Fibroblast of the aortic adventitia (primary cell): ENCODE measurements around the gene ATP1B3. TPM values are rescaled to one million over a fixed set of nuclear protein-coding genes. Genes with fewer than 3 reads are reported as not detected.
"Not testable (repeated sequence)": the region's sequence is repeated elsewhere in the genome, so short reads cannot be mapped to it uniquely, and the experiment has no call there.

ENCODE experiments used
- DNase-seq: peaks from one replicate; pipeline ENCODE4 v3.0.0-alpha.2; 2010; ENCODE audit warnings: low read depth
- H3K4me3 ChIP-seq: 2 replicates; pipeline ENCODE4 v1.5.1; 2011; ENCODE audit warnings: low read depth, mild to moderate bottlenecking, control low read depth, low read length, moderate library complexity
- CTCF ChIP-seq: IDR thresholded peaks from 2 replicates; pipeline ENCODE4 v1.5.1; 2011; ENCODE audit warnings: mild to moderate bottlenecking, low read length, control low read depth, inconsistent platforms; ENCODE audit not compliant: insufficient read depth
- total RNA-seq: library from RNA; depleted of rRNA; stranded (reverse); fragments of >200 nt; gene quantifications from 2 replicates; pipeline ENCODE4 v1.2.3, GENCODE V29; 2012; ENCODE audit warnings: low replicate concordance

The ATP1B3 gene
- total RNA-seq, 1 donor: 70.2 TPM

DNA sequence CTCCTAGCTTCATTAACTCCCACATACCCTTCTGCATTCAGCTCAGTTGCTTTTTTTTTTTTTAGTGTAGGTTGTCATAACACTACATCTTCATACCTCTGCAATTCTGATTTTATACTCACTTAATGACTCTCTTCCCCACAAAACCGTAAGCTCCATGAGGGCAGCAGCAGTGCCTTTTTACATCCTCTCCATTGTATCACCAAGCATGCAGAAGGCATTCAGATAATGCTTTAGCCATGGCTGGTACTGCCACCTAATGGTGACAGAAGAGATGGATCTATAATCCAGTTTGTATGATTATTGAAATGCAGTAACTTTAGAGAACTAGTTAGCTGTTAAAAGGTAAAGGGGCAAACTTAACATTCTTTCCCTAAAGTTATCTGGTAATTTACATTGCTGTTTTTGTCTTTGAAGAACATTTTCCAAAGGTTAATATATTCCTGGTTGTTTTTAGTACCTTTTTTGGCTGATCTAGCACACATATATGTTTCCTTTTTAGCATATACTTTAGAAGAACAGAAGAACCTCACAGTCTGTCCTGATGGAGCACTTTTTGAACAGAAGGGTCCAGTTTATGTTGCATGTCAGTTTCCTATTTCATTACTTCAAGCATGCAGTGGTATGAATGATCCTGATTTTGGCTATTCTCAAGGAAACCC lies 36.8 kb downstream of the ATP1B3 start:
- no peak overlapping the region for H3K4me3 ChIP-seq
- peak; percentile 70 for TF ChIP-seq CTCF
- DNase-seq: peak; percentile 78

DNA sequence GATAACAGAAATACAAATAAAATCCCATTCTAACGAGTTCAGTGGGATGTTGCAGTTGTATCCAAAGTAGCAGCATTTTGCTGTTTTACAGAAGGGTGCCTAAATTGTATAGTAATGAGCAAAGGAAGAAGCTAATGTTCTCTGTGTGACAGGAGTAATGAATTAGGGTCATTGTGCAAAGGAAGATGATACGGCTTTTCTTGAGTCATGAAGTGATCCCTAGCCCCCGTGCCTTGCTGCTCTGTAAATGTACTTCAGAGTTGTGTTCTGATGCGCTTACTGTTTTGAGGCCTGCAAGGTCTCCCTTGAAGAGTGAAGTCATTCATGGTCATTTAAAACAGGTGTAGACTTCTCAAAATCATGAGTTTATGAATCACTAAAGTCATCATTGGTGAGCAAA lies 37.9 kb downstream of the ATP1B3 start:
- TF ChIP-seq CTCF: no peak
- no peak for DNase-seq

GRCh38 chr3:141915016-141915415 lies 38.6 kb downstream of the ATP1B3 start:
- DNase-seq: no peak
- no peak for TF ChIP-seq CTCF
- no peak overlapping the region for H3K4me3 ChIP-seq

More for the DNA sequence above, 37.9 kb downstream of the ATP1B3 start:
- no peak overlapping the region for H3K4me3 ChIP-seq

DNA sequence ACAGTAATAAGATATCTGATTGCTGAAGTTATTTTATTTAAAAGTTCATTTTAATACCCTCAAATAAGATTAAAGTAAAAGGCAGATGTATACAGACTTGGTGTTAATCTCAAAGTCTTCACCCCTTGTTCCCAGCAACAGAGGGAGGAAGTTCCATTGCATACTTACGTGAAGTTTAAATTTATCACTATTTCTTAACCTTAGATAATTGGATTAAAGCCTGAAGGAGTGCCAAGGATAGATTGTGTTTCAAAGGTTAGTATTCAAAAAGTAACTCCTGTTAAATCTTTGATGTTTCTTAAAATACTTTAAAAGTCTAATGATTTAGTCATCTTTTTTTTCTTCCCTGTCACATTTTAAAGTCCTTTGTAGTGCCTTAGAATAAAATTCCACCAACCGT lies 39.3 kb downstream of the ATP1B3 start:
- TF ChIP-seq CTCF: no peak
- peak; percentile 15 for DNase-seq
- no peak overlapping the region for H3K4me3 ChIP-seq

DNA sequence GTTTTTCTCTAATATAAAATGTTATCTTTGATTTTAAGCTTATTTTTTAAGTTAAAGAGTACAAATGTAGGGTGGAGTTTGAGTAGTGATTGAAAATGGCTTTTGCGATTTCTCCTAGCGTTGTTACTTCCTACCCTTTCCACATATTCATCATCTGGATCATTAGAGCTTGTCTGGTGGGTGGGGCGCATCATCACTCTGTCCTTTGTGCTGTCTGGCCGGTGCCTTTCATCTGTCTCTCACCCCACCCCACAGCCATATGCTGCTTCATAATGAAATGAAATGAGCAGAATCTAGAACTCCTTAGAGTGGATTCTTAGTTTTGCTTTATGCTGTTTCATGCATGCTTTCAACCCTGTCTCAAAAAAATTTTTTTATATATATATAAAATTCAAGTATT lies 44.3 kb downstream of the ATP1B3 start:
- H3K4me3 ChIP-seq: no peak overlapping the region
- no peak for TF ChIP-seq CTCF
- DNase-seq: no peak

GRCh38 chr3:141921316-141921715 lies 44.9 kb downstream of the ATP1B3 start:
- DNase-seq: no peak
- TF ChIP-seq CTCF: no peak
- no peak overlapping the region for H3K4me3 ChIP-seq

DNA sequence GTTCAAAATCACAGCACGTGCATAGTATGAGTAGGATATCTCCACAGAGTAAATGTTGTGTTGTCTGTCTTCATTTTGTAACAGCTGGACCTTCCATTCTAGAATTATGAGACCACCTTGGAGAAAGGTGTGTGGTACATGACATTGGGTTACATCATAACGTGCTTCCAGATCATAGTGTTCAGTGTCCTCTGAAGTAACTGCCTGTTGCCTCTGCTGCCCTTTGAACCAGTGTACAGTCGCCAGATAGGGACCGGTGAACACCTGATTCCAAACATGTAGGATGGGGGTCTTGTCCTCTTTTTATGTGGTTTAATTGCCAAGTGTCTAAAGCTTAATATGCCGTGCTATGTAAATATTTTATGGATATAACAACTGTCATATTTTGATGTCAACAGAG lies 49.2 kb downstream of the ATP1B3 start:
- H3K4me3 ChIP-seq, DNase-seq: not testable (repeated sequence)
